ENCODE results near the gene GPR176. TPM values are rescaled to one million over a fixed set of nuclear protein-coding genes. Genes with fewer than 3 reads are reported as not detected.

GPR176 gene
- total RNA-seq, 1 donor from 2014 or later = 3.8 TPM

DNA sequence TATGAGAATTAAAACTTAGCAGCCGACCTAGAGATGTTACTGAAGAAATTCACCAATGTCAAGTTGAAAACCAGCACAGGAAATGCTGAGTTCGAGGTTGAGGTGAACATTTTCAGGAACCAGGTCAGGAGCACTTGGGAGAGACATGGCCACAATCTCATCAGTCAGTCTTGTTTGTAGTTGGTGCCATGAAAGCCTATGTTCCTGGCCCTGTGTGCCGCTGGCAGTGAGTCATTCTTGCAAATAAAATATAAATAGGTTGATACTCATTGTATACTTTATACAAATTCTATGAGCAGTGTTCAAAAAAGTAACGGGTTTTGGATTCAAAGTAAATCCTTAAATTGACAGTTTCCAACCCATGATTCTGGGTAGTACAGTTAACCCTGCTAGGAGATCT, 135.9 kb downstream of the GPR176 start:
- peaks cover 10% of the 10 kb centered on the region for H3K9me3 Mint-ChIP-seq
- H3K27ac Mint-ChIP-seq = peak overlapping the region; percentile 94
- H3K27me3 Mint-ChIP-seq (ENCODE audit: low read depth) = no peaks in the 10 kb centered on the region
- H3K4me1 Mint-ChIP-seq = peaks cover 30% of the 10 kb centered on the region
- H3K4me3 Mint-ChIP-seq = peak overlapping the region; percentile 93
- no peak for TF ChIP-seq CTCF (IDR thresholded peaks at IDR 0.05; ENCODE audit: unreplicated experiment)
- H3K36me3 Mint-ChIP-seq = no peaks in the 10 kb centered on the region
- no peak for DNase-seq (ENCODE audit: low spot score in 2 of 2, unreplicated experiment in 2 of 2)

DNA sequence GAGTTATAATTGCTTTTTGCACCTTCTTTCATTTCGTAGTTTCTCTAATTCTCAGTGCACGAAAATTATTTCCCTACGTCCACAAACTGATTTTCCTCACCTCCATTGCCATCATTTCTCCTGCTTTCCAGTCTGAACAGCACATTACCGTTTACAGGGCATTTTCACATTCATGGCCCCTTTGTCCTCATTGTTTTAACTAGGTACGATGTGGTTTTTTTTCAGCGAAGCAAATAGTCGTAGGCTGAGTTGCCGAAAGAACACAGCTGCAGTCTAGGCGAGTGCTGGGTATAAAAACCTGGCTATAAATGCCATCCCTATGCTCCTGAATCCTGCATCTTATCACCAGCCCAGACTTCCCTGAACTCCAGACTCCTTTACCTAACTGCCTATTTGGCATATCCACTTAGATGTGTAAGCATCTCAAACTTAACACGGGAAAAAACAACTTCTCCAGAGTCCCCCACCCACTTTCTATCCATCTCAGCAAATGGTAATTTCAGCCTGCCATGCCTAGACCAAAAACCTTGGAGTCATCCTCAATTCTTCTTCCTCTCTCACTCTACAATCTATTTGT, 136.7 kb downstream of the GPR176 start:
- peaks cover 30% of the 10 kb centered on the region for H3K4me1 Mint-ChIP-seq
- H3K4me3 Mint-ChIP-seq = peak overlapping the region; percentile 93
- peak overlapping the region; percentile 94 for H3K27ac Mint-ChIP-seq
- DNase-seq (ENCODE audit: low spot score in 2 of 2, unreplicated experiment in 2 of 2) = no peak
- no peaks in the 10 kb centered on the region for H3K36me3 Mint-ChIP-seq
- H3K9me3 Mint-ChIP-seq = peaks cover 10% of the 10 kb centered on the region
- TF ChIP-seq CTCF (IDR thresholded peaks at IDR 0.05; ENCODE audit: unreplicated experiment) = no peak
- no peaks in the 10 kb centered on the region for H3K27me3 Mint-ChIP-seq (ENCODE audit: low read depth)

GRCh38 chr15:39782441-39783138, 137.5 kb downstream of the GPR176 start, which contains the start of gene FSIP1:
TSS of gene FSIP1 (minus strand) at chr15:39782841. CDS start at chr15:39776524, 6,317 bp downstream.
- Mint-ChIP-seq H3K4me1 (peaks cover 33% of the 10 kb centered on the region), H3K9me3 (peaks cover 10% of the 10 kb centered on the region), H3K27ac (peak within 1 kb of the TSS; percentile 94), H3K4me3 (peak within 1 kb of the TSS; percentile 93), H3K27me3 (ENCODE audit: low read depth) (no peaks in the 10 kb centered on the region), H3K36me3 (no peaks in the 10 kb centered on the region)
- DNase-seq (ENCODE audit: low spot score in 2 of 2, unreplicated experiment in 2 of 2) = peak; percentile 90 to 95
- TF ChIP-seq CTCF (IDR thresholded peaks at IDR 0.05; ENCODE audit: unreplicated experiment) = no peak

DNA sequence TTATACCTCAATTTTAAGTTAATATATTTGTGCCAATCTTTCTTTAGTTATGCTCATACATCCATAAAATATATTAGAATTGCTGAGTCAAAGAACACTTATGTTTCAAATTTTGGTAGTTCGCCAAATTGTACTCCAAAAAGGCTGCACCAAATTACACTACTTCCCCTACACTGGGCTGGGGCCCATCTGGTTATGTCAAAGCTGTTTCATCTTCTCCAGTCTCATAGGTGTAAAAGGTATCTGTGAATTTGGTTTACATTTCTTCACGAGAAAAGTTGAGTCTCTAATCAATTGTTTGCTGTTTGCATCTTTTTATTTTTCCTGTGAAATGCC, 138.1 kb downstream of the GPR176 start:
- Mint-ChIP-seq H3K9me3 (peaks cover 10% of the 10 kb centered on the region), H3K27ac (peak overlapping the region; percentile 94), H3K4me1 (peaks cover 39% of the 10 kb centered on the region), H3K27me3 (ENCODE audit: low read depth) (no peaks in the 10 kb centered on the region), H3K36me3 (no peaks in the 10 kb centered on the region), H3K4me3 (peak overlapping the region; percentile 93)
- no peak for TF ChIP-seq CTCF (IDR thresholded peaks at IDR 0.05; ENCODE audit: unreplicated experiment)
- DNase-seq (ENCODE audit: low spot score in 2 of 2, unreplicated experiment in 2 of 2) = no peak

DNA sequence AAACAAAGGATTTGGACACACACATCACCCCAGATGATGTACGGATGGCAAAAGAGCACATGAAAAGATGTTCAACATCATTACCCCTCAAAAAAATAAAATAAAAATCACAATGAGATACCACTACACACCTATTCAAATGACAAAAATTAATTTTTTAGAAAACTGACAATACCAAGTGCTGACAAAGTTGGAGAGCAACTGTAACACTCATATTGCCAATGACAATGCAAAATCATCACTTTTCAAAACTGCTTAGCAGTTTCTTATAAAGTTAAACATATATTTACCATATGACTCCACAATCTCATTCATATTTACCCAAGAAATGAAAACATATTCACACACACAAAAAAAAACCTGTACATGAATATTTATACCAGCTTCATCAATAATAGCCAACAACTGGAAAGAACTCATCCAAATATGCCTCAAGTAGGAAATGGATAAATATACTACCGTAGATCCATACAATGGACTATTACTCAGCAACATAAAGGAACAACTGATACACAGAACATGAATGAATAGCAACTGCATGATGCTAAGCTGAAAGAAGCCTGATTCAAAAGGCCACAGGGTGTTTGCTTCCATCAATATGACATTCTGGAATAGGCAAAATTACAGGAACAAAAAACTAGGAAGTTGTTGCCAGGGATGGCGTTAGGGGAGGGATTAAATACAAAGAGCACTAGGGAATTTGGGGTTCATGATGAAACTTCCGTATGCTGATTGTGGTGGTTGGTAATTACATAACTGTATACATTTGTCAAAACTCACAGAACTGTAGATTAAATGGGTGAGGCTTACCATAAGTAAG, 138.7 kb downstream of the GPR176 start:
- peaks cover 10% of the 10 kb centered on the region for H3K9me3 Mint-ChIP-seq
- H3K4me1 Mint-ChIP-seq = peaks cover 36% of the 10 kb centered on the region
- H3K36me3 Mint-ChIP-seq = no peaks in the 10 kb centered on the region

More for the DNA sequence above, 138.7 kb downstream of the GPR176 start:
- Mint-ChIP-seq H3K27me3 (ENCODE audit: low read depth) (no peaks in the 10 kb centered on the region), H3K27ac (no peak overlapping the region), H3K4me3 (peak overlapping the region; percentile 25)
- DNase-seq (ENCODE audit: low spot score in 2 of 2, unreplicated experiment in 2 of 2) = no peak
- TF ChIP-seq CTCF (IDR thresholded peaks at IDR 0.05; ENCODE audit: unreplicated experiment) = no peak

Data from mesothelial cell of epicardium (in vitro differentiated cells).